Astrocyte (in vitro differentiated cells and primary cell): ENCODE measurements around the gene DHRS7. TPM values are rescaled to one million over a fixed set of nuclear protein-coding genes. Genes with fewer than 3 reads are reported as not detected.

Source experiments
- DNase-seq: peaks from one replicate; pipeline ENCODE4 v3.0.0-alpha.2; 2010; ENCODE audit warnings: low read depth
- FAIRE-seq: peaks from 2 replicates; lab custom pipeline; 2011; peaks lifted over from hg19 to GRCh38; lab: Jason Lieb, UNC
- H2AFZ ChIP-seq: 2 replicates; pipeline ENCODE4 v1.6.0; 2012; ENCODE audit warnings: low read depth, low read length, inconsistent platforms
- H3K27ac ChIP-seq: 2 replicates; pipeline ENCODE4 v1.5.1; 2011; ENCODE audit warnings: low read depth, low read length, inconsistent platforms
- H3K27me3 ChIP-seq: 2 replicates; pipeline ENCODE4 v1.6.0; 2011; ENCODE audit warnings: low read length, inconsistent platforms; ENCODE audit not compliant: insufficient read depth
- H3K36me3 ChIP-seq: 2 replicates; pipeline ENCODE4 v1.5.1; 2011; ENCODE audit warnings: low read length, inconsistent platforms; ENCODE audit not compliant: insufficient read depth
- H3K4me1 ChIP-seq: 2 replicates; pipeline ENCODE4 v1.5.1; 2011; ENCODE audit warnings: low read length, inconsistent platforms; ENCODE audit not compliant: insufficient read depth
- H3K4me2 ChIP-seq: 2 replicates; pipeline ENCODE4 v1.6.0; 2012; ENCODE audit warnings: low read length, inconsistent platforms
- H3K4me3 ChIP-seq: 2 replicates; pipeline ENCODE4 v1.5.1; 2011; ENCODE audit warnings: low read depth, mild to moderate bottlenecking, low read length, inconsistent platforms; ENCODE audit not compliant: insufficient read depth
- H3K79me2 ChIP-seq: 2 replicates; pipeline ENCODE4 v1.6.0; 2012; ENCODE audit warnings: mild to moderate bottlenecking, low read length, inconsistent platforms; ENCODE audit not compliant: insufficient read depth
- H3K9ac ChIP-seq: 2 replicates; pipeline ENCODE4 v1.6.0; 2012; ENCODE audit warnings: mild to moderate bottlenecking, low read length, inconsistent platforms
- H3K9me3 ChIP-seq: 2 replicates; pipeline ENCODE4 v1.5.1; 2012; ENCODE audit warnings: low read depth, mild to moderate bottlenecking, low read length, inconsistent platforms; ENCODE audit not compliant: insufficient read depth
- H4K20me1 ChIP-seq: 2 replicates; pipeline ENCODE4 v1.6.0; 2012; ENCODE audit warnings: low read length, inconsistent platforms; ENCODE audit not compliant: insufficient read depth
- H3K27ac Mint-ChIP-seq: one replicate; pipeline ENCODE4 v1.8.0; 2021; ENCODE audit warnings: mild to moderate bottlenecking, mixed read lengths; ENCODE audit not compliant: unreplicated experiment
- H3K27me3 Mint-ChIP-seq: one replicate; pipeline ENCODE4 v1.8.0; 2021; ENCODE audit warnings: low read depth, mixed read lengths; ENCODE audit not compliant: unreplicated experiment
- H3K36me3 Mint-ChIP-seq: one replicate; pipeline ENCODE4 v1.8.0; 2021; ENCODE audit warnings: low read depth, mixed read lengths; ENCODE audit not compliant: unreplicated experiment
- H3K4me1 Mint-ChIP-seq: one replicate; pipeline ENCODE4 v1.8.0; 2021; ENCODE audit warnings: low read depth, mixed read lengths; ENCODE audit not compliant: unreplicated experiment
- H3K4me3 Mint-ChIP-seq: one replicate; pipeline ENCODE4 v1.8.0; 2021; ENCODE audit warnings: mild to moderate bottlenecking, moderate library complexity, mixed read lengths; ENCODE audit not compliant: unreplicated experiment
- H3K9me3 Mint-ChIP-seq: one replicate; pipeline ENCODE4 v1.8.0; 2021; ENCODE audit warnings: mild to moderate bottlenecking, mixed read lengths; ENCODE audit not compliant: unreplicated experiment
- EZH2 ChIP-seq: IDR thresholded peaks from 2 replicates; pipeline ENCODE4 v1.6.1; 2012; ENCODE audit warnings: mild to moderate bottlenecking, low read length, inconsistent platforms; ENCODE audit not compliant: insufficient read depth
- total RNA-seq: library from RNA; stranded (reverse); gene quantifications from 2 replicates; pipeline ENCODE4 v1.2.1, GENCODE V29; 2021
- TF ChIP-seq, protein P1 (sequence below): IDR thresholded peaks from 2 replicates; pipeline ENCODE4 v1.5.1; 2011; ENCODE audit warnings: low read depth, mild to moderate bottlenecking, inconsistent platforms, low read length, moderate library complexity; ENCODE audit not compliant: insufficient read depth

DHRS7 gene
- total RNA-seq, 1 donor from 2014 or later, result 62.5 TPM

DNA sequence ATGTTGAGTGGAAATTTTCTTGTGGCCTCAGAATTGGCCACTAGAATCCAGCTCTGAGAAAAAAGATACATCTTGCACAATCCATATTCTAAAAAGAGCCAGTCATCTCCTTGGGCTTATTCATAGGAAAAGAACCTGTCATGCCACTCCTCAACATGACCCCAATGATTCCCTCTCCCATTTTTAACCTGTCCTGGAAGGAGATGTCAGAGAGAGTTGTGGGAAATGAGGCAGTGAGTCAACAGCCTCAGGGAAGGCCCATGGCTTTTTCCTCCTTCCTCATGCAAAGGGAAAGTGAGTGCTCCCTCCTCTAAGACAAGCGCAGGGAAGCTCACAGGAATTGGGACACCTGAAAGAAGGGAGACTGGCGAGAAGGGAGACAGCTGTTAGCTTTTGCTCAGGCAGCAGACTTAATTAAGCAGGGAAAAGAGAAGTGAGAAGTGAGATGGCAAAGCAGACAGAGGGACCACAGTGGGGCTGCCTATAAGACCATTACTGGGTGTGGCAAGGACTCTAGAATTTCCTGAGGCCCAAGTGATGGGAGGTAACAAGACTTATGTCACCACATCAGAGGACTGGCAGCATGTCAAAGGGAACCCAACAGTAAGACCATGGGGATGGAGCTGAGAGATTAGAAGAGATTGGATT lies 10.2 kb upstream of the DHRS7 start:
- no peak overlapping the region for H2AFZ ChIP-seq
- H3K4me1 ChIP-seq, result peaks cover 5% of the 10 kb centered on the region
- H3K4me2 ChIP-seq, result no peak overlapping the region
- Mint-ChIP-seq H3K4me3 (no peak overlapping the region), H3K36me3 (no peaks in the 10 kb centered on the region), H3K9me3 (no peaks in the 10 kb centered on the region), H3K27me3 (no peaks in the 10 kb centered on the region), H3K4me1 (peaks cover 7% of the 10 kb centered on the region), H3K27ac (no peak overlapping the region)
- peaks cover 2% of the 10 kb centered on the region for H3K27me3 ChIP-seq
- no peaks in the 10 kb centered on the region for H3K9me3 ChIP-seq
- no peak overlapping the region for H3K27ac ChIP-seq
- DNase-seq, result no peak
- H3K4me3 ChIP-seq, result no peak overlapping the region
- H3K79me2 ChIP-seq, result no peaks in the 10 kb centered on the region
- no peak for TF ChIP-seq EZH2
- no peaks in the 10 kb centered on the region for H4K20me1 ChIP-seq
- no peaks in the 10 kb centered on the region for H3K36me3 ChIP-seq
- FAIRE-seq, result no peak
- H3K9ac ChIP-seq, result no peak overlapping the region

DNA sequence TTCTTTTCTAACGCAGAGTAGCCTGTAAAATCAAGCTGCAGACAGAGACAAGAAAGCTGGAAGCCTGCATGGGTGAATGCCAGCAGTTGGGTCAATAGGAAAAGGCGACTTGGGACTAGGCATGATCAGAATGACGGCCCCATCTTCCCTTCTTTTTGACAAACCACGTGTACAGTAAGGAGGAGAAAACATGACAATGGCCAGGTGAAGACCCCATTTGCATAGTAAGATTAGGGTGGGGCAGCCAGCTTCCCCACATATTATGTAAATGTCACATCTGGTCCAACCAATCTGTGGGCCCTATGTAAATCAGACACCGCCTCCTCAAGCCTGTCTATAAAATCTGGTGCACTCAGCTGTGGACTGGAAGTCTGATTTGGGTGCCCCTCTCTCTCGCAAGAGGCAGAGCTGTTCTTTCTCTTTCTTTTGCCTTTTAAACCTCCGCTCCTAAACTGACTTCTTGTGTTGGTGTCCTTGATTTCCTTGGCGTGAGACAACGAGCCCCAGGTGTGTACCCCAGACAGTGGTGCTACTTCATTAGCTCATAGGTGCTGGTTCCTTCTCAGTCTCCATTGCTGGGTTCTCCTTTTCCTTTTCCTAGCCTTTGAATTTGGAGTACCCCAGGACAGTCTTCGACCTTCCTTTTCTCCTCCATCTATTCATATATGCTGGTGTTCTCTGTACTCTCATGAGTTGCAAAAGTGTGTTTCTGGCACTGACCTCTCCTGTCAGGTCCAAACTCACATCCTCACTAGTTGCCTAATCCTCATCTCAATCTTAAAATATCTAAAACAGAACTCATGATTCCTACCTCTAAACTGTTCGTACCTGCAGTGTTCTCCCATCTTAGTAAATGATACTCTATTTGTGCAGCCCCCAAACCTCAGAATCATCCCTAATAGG lies 9.4 kb upstream of the DHRS7 start:
- no peak overlapping the region for H2AFZ ChIP-seq
- no peaks in the 10 kb centered on the region for H4K20me1 ChIP-seq
- Mint-ChIP-seq H3K27me3 (no peaks in the 10 kb centered on the region), H3K9me3 (no peaks in the 10 kb centered on the region), H3K4me3 (no peak overlapping the region), H3K27ac (no peak overlapping the region), H3K4me1 (peaks cover 6% of the 10 kb centered on the region), H3K36me3 (no peaks in the 10 kb centered on the region)
- H3K9ac ChIP-seq, result no peak overlapping the region
- no peak for DNase-seq
- H3K79me2 ChIP-seq, result no peaks in the 10 kb centered on the region
- H3K27ac ChIP-seq, result no peak overlapping the region
- H3K9me3 ChIP-seq, result no peaks in the 10 kb centered on the region
- peaks cover 2% of the 10 kb centered on the region for H3K27me3 ChIP-seq
- peaks cover 5% of the 10 kb centered on the region for H3K4me1 ChIP-seq
- no peaks in the 10 kb centered on the region for H3K36me3 ChIP-seq
- H3K4me3 ChIP-seq, result no peak overlapping the region
- H3K4me2 ChIP-seq, result no peak overlapping the region
- FAIRE-seq, result no peak
- TF ChIP-seq EZH2, result no peak
- TF ChIP-seq, protein P1, sequence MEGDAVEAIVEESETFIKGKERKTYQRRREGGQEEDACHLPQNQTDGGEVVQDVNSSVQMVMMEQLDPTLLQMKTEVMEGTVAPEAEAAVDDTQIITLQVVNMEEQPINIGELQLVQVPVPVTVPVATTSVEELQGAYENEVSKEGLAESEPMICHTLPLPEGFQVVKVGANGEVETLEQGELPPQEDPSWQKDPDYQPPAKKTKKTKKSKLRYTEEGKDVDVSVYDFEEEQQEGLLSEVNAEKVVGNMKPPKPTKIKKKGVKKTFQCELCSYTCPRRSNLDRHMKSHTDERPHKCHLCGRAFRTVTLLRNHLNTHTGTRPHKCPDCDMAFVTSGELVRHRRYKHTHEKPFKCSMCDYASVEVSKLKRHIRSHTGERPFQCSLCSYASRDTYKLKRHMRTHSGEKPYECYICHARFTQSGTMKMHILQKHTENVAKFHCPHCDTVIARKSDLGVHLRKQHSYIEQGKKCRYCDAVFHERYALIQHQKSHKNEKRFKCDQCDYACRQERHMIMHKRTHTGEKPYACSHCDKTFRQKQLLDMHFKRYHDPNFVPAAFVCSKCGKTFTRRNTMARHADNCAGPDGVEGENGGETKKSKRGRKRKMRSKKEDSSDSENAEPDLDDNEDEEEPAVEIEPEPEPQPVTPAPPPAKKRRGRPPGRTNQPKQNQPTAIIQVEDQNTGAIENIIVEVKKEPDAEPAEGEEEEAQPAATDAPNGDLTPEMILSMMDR, result no peak

DNA sequence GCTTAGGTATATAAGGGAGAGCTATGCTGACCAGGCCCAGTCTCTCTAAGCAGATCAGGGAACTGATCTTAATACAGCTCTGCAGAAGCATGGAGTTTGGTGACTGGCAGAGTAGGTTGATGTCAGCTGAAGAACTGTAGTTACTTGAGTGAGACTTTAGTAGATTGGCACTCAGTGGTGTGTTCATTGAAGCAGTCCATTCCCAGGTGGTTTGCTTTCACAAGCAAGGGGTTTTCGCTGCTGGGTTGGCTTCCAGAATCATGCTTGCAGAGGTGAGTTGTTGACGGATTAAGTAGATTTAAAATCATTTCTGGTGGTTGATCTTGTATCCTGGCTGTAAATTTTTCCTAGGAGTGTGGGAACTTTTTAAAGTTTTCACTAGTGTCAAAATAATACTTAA lies 6.5 kb upstream of the DHRS7 start:
- H3K36me3 ChIP-seq, result no peaks in the 10 kb centered on the region
- no peak overlapping the region for H3K4me3 ChIP-seq
- no peaks in the 10 kb centered on the region for H3K9me3 ChIP-seq
- no peak overlapping the region for H3K27ac ChIP-seq
- no peaks in the 10 kb centered on the region for H3K9me3 Mint-ChIP-seq
- H3K27me3 ChIP-seq, result peaks cover 2% of the 10 kb centered on the region
- no peaks in the 10 kb centered on the region for H3K36me3 Mint-ChIP-seq
- no peaks in the 10 kb centered on the region for H3K79me2 ChIP-seq
- H3K27me3 Mint-ChIP-seq, result no peaks in the 10 kb centered on the region
- H4K20me1 ChIP-seq, result no peaks in the 10 kb centered on the region
- H3K27ac Mint-ChIP-seq, result no peak overlapping the region
- no peak overlapping the region for H3K4me3 Mint-ChIP-seq
- H2AFZ ChIP-seq, result no peak overlapping the region
- H3K4me1 Mint-ChIP-seq, result no peaks in the 10 kb centered on the region
- TF ChIP-seq, protein P1, result no peak
- TF ChIP-seq EZH2, result no peak
- FAIRE-seq (no peak), DNase-seq (no peak)
- no peak overlapping the region for H3K9ac ChIP-seq
- H3K4me1 ChIP-seq, result no peaks in the 10 kb centered on the region
- no peak overlapping the region for H3K4me2 ChIP-seq
